OCI-LY1 (cell line): ENCODE measurements around the gene CENPU.

ENCODE experiments used
- CTCF ChIP-seq: fragments of 200-600 bp; sonication (generic), shearing (Covaris generic); IDR thresholded peaks from 2 replicates; pipeline ENCODE4 v1.5.1; 2017; ENCODE audit warnings: mild to moderate bottlenecking, antibody characterized with exemption, low read length, moderate library complexity, mixed read lengths
- EZH2 ChIP-seq: fragments of 200-600 bp; sonication (generic), shearing (Covaris generic); IDR thresholded peaks from 2 replicates; pipeline ENCODE4 v1.8.0; 2017; ENCODE audit warnings: borderline replicate concordance, mixed run types, mild to moderate bottlenecking, antibody characterized with exemption, low read length, moderate library complexity, mixed read lengths

- no peak for TF ChIP-seq EZH2
- TF ChIP-seq CTCF = no peak
These were observed 40.8 kb downstream of the CENPU start for GRCh38 chr4:184693056-184693455.
